Suprapubic skin (tissue), 3 donors: ENCODE measurements around the gene TEAD1.

ENCODE experiments used
- EP300 ChIP-seq: sonication (generic); formaldehyde crosslinking; IDR thresholded peaks from one replicate; pipeline ENCODE4 v1.6.1; 2017; ENCODE audit warnings: antibody characterized with exemption
- POLR2A ChIP-seq, 2 donors: fragments of 450-650 bp; IDR thresholded peaks; one replicate each; pipeline ENCODE4 v1.6.1; 2017; ENCODE audit warnings: antibody characterized with exemption in 2 of 2, mild to moderate bottlenecking in 2 of 2, moderate library complexity in 2 of 2
- TF ChIP-seq, protein P1 (sequence below), 2 donors: fragments of 200-600 bp in 1 of 2; fragments of 450-650 bp in 1 of 2; sonication (generic) in 1 of 2; IDR thresholded peaks; one replicate each; pipeline ENCODE4 v1.5.1; 2016 to 2019; ENCODE audit warnings: antibody characterized with exemption in 2 of 2, mild to moderate bottlenecking in 1 of 2, moderate library complexity in 1 of 2

DNA sequence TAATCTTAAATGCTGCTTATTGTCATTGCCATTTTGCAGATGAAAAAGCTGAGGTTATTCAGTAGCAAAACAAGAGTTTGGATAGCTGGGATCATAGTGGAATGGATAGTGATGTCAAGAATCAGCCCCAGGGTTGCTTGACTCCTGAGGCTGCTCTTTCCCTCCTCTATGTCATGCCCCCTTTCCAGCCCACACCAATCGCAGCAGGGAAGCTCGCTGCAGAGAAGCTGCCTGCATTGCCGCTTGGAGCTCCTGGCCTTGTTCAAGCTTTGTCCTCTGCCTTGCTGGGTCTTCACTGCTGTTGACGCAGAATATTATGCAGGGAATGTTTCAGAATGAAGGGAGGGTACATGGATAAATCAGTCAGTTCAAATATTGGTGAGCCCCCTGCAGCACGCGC, 206.1 kb downstream of the TEAD1 start:
- TF ChIP-seq, protein P1, sequence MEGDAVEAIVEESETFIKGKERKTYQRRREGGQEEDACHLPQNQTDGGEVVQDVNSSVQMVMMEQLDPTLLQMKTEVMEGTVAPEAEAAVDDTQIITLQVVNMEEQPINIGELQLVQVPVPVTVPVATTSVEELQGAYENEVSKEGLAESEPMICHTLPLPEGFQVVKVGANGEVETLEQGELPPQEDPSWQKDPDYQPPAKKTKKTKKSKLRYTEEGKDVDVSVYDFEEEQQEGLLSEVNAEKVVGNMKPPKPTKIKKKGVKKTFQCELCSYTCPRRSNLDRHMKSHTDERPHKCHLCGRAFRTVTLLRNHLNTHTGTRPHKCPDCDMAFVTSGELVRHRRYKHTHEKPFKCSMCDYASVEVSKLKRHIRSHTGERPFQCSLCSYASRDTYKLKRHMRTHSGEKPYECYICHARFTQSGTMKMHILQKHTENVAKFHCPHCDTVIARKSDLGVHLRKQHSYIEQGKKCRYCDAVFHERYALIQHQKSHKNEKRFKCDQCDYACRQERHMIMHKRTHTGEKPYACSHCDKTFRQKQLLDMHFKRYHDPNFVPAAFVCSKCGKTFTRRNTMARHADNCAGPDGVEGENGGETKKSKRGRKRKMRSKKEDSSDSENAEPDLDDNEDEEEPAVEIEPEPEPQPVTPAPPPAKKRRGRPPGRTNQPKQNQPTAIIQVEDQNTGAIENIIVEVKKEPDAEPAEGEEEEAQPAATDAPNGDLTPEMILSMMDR (IDR thresholded peaks at IDR 0.05): no peak
- no peak for TF ChIP-seq POLR2A (IDR thresholded peaks at IDR 0.05)
- no peak for TF ChIP-seq EP300
